GM23248 (cell line): ENCODE measurements around the gene ADGRV1.

Source experiments
- EZH2 ChIP-seq: fragments of 200-600 bp; sonication (generic); IDR thresholded peaks from 2 replicates; pipeline ENCODE4 v1.6.1; 2018; ENCODE audit warnings: antibody characterized with exemption, mild to moderate bottlenecking; ENCODE audit not compliant: insufficient read depth, poor library complexity, severe bottlenecking
- EZH2phosphoT487 ChIP-seq: fragments of 200-600 bp; sonication (generic); IDR thresholded peaks from 2 replicates; pipeline ENCODE4 v1.6.1; 2018; ENCODE audit warnings: antibody characterized with exemption, moderate library complexity, mild to moderate bottlenecking, low read depth; ENCODE audit not compliant: insufficient read depth

- TF ChIP-seq EZH2 (no peak), EZH2phosphoT487 (no peak)
Observed at GRCh38 chr5:90897618-90898017, 339.0 kb downstream of the ADGRV1 start.
